Measurements from ENCODE around the gene MINDY3. TPM values are rescaled to one million over a fixed set of nuclear protein-coding genes. Genes with fewer than 3 reads are reported as not detected.

The MINDY3 gene
- total RNA-seq, 1 experiment from 2014 or later, result 11.3 TPM

DNA sequence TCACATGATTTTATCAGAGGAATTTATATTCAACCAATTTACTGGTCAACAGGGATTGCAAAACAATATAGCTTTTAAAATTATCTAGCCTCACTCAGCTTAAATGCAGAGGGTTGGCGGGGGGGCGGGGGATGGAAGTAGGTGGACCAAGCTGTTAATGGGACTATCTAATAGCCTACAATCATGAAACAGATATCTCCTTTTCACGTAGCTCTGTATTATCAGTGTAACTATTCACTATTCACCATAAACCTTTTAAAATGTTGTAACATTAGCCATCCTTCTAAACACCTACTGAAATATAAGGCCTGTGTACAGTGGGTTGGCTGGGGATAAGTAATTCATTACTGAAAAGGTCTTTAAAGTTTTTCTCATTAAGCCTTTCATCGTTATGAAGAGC is 56.2 kb downstream of the MINDY3 start:
- Mint-ChIP-seq H3K27me3 (ENCODE audit: low read depth) (no peaks in the 10 kb centered on the region), H3K4me1 (peaks cover 8% of the 10 kb centered on the region), H3K27ac (no peak overlapping the region), H3K4me3 (no peak overlapping the region), H3K36me3 (no peaks in the 10 kb centered on the region), H3K9me3 (no peaks in the 10 kb centered on the region)
- no peak for DNase-seq (ENCODE audit: low spot score)
- ATAC-seq, result no peak
- POLR2A ChIA-PET, result interaction anchor here (0.5 to 1.1 kb wide), 2 partner anchors 8 to 1866 kb away, joined by 3 to 5 read pairs; no protein-coding TSS in a partner anchor
- CTCF ChIA-PET, result no interaction called here
- TF ChIP-seq SOX15 (CRISPR knock-in tag; IDR thresholded peaks at IDR 0.05) (no peak), SMAD3 (CRISPR knock-in tag; IDR thresholded peaks at IDR 0.05; ENCODE audit: borderline replicate concordance) (no peak), ZNF396 (CRISPR knock-in tag; IDR thresholded peaks at IDR 0.05; ENCODE audit: borderline replicate concordance) (no peak), NR1H2 (CRISPR knock-in tag; IDR thresholded peaks at IDR 0.05) (no peak), FOXP1 (CRISPR knock-in tag; IDR thresholded peaks at IDR 0.05; ENCODE audit: borderline replicate concordance) (no peak), ESRRA (CRISPR knock-in tag; IDR thresholded peaks at IDR 0.05; ENCODE audit: borderline replicate concordance) (no peak), ZNF416 (CRISPR knock-in tag; IDR thresholded peaks at IDR 0.05) (no peak), ZNF317 (CRISPR knock-in tag; IDR thresholded peaks at IDR 0.05; ENCODE audit: borderline replicate concordance, low read depth) (no peak), ZBTB21 (CRISPR knock-in tag; IDR thresholded peaks at IDR 0.05; ENCODE audit: borderline replicate concordance) (no peak)
- TF ChIP-seq, protein P1, sequence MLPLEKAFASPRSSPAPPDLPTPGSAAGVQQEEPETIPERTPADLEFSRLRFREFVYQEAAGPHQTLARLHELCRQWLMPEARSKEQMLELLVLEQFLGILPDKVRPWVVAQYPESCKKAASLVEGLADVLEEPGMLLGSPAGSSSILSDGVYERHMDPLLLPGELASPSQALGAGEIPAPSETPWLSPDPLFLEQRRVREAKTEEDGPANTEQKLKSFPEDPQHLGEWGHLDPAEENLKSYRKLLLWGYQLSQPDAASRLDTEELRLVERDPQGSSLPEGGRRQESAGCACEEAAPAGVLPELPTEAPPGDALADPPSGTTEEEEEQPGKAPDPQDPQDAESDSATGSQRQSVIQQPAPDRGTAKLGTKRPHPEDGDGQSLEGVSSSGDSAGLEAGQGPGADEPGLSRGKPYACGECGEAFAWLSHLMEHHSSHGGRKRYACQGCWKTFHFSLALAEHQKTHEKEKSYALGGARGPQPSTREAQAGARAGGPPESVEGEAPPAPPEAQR (CRISPR knock-in tag; IDR thresholded peaks at IDR 0.05), result no peak
- TF ChIP-seq, protein P2, sequence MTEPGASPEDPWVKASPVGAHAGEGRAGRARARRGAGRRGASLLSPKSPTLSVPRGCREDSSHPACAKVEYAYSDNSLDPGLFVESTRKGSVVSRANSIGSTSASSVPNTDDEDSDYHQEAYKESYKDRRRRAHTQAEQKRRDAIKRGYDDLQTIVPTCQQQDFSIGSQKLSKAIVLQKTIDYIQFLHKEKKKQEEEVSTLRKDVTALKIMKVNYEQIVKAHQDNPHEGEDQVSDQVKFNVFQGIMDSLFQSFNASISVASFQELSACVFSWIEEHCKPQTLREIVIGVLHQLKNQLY (CRISPR knock-in tag; IDR thresholded peaks at IDR 0.05), result no peak
- TF ChIP-seq, protein P3, sequence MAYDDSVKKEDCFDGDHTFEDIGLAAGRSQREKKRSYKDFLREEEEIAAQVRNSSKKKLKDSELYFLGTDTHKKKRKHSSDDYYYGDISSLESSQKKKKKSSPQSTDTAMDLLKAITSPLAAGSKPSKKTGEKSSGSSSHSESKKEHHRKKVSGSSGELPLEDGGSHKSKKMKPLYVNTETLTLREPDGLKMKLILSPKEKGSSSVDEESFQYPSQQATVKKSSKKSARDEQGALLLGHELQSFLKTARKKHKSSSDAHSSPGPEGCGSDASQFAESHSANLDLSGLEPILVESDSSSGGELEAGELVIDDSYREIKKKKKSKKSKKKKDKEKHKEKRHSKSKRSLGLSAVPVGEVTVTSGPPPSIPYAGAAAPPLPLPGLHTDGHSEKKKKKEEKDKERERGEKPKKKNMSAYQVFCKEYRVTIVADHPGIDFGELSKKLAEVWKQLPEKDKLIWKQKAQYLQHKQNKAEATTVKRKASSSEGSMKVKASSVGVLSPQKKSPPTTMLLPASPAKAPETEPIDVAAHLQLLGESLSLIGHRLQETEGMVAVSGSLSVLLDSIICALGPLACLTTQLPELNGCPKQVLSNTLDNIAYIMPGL (CRISPR knock-in tag; IDR thresholded peaks at IDR 0.05), result no peak
- TF ChIP-seq, protein P4, sequence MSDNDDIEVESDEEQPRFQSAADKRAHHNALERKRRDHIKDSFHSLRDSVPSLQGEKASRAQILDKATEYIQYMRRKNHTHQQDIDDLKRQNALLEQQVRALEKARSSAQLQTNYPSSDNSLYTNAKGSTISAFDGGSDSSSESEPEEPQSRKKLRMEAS (CRISPR knock-in tag; IDR thresholded peaks at IDR 0.05), result no peak
- TF ChIP-seq, protein P5, sequence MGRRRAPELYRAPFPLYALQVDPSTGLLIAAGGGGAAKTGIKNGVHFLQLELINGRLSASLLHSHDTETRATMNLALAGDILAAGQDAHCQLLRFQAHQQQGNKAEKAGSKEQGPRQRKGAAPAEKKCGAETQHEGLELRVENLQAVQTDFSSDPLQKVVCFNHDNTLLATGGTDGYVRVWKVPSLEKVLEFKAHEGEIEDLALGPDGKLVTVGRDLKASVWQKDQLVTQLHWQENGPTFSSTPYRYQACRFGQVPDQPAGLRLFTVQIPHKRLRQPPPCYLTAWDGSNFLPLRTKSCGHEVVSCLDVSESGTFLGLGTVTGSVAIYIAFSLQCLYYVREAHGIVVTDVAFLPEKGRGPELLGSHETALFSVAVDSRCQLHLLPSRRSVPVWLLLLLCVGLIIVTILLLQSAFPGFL (CRISPR knock-in tag; IDR thresholded peaks at IDR 0.05; ENCODE audit: borderline replicate concordance), result no peak
- TF ChIP-seq, protein P6, sequence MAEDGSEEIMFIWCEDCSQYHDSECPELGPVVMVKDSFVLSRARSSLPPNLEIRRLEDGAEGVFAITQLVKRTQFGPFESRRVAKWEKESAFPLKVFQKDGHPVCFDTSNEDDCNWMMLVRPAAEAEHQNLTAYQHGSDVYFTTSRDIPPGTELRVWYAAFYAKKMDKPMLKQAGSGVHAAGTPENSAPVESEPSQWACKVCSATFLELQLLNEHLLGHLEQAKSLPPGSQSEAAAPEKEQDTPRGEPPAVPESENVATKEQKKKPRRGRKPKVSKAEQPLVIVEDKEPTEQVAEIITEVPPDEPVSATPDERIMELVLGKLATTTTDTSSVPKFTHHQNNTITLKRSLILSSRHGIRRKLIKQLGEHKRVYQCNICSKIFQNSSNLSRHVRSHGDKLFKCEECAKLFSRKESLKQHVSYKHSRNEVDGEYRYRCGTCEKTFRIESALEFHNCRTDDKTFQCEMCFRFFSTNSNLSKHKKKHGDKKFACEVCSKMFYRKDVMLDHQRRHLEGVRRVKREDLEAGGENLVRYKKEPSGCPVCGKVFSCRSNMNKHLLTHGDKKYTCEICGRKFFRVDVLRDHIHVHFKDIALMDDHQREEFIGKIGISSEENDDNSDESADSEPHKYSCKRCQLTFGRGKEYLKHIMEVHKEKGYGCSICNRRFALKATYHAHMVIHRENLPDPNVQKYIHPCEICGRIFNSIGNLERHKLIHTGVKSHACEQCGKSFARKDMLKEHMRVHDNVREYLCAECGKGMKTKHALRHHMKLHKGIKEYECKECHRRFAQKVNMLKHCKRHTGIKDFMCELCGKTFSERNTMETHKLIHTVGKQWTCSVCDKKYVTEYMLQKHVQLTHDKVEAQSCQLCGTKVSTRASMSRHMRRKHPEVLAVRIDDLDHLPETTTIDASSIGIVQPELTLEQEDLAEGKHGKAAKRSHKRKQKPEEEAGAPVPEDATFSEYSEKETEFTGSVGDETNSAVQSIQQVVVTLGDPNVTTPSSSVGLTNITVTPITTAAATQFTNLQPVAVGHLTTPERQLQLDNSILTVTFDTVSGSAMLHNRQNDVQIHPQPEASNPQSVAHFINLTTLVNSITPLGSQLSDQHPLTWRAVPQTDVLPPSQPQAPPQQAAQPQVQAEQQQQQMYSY (CRISPR knock-in tag; IDR thresholded peaks at IDR 0.05), result no peak
- TF ChIP-seq, protein P7, sequence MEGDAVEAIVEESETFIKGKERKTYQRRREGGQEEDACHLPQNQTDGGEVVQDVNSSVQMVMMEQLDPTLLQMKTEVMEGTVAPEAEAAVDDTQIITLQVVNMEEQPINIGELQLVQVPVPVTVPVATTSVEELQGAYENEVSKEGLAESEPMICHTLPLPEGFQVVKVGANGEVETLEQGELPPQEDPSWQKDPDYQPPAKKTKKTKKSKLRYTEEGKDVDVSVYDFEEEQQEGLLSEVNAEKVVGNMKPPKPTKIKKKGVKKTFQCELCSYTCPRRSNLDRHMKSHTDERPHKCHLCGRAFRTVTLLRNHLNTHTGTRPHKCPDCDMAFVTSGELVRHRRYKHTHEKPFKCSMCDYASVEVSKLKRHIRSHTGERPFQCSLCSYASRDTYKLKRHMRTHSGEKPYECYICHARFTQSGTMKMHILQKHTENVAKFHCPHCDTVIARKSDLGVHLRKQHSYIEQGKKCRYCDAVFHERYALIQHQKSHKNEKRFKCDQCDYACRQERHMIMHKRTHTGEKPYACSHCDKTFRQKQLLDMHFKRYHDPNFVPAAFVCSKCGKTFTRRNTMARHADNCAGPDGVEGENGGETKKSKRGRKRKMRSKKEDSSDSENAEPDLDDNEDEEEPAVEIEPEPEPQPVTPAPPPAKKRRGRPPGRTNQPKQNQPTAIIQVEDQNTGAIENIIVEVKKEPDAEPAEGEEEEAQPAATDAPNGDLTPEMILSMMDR (IDR thresholded peaks at IDR 0.05), result no peak

Data from WTC11 (cell line).